ENCODE results near the gene KRTAP5-3. TPM values are rescaled to one million over a fixed set of nuclear protein-coding genes. Genes with fewer than 3 reads are reported as not detected.

KRTAP5-3 gene
- total RNA-seq, 1 experiment from 2014 or later, result not detected

- Mint-ChIP-seq H3K4me3 (no peak overlapping the region), H3K27me3 (ENCODE audit: low read depth) (peaks cover 42% of the 10 kb centered on the region), H3K9me3 (no peaks in the 10 kb centered on the region), H3K4me1 (peaks cover 20 to 47% of the 10 kb centered on the region in 2 experiments), H3K36me3 (ENCODE audit: insufficient read depth in 1 of 3, low read depth in 3 of 3) (no peaks in the 10 kb centered on the region), H3K27ac (no peak overlapping the region; a peak in 1 of 7 replicates)
- Histone ChIP-seq H2AK5ac (ENCODE audit: insufficient read length, low read length) (no peak overlapping the region), H3K14ac (ENCODE audit: insufficient read depth, low read length) (peak overlapping the region; percentile 25; the same call in 1 of the 2 replicates), H3K56ac (ENCODE audit: insufficient read length, low read depth, low read length) (no peak overlapping the region), H3K79me2 (ENCODE audit: insufficient read depth, low read length) (no peaks in the 10 kb centered on the region), H2BK15ac (ENCODE audit: low read depth, low read length) (no peak overlapping the region), H3K4me2 (ENCODE audit: insufficient read depth, insufficient read length, low read length) (no peak overlapping the region), H3K18ac (ENCODE audit: insufficient read length, low read depth, low read length) (no peak overlapping the region), H3K23me2 (ENCODE audit: insufficient read length, low read depth, low read length, poor library complexity, severe bottlenecking) (peaks cover 7% of the 10 kb centered on the region), H4K5ac (ENCODE audit: insufficient read length, low read depth, low read length) (no peak overlapping the region), H2BK20ac (ENCODE audit: low read depth, low read length, poor library complexity, severe bottlenecking) (no peak overlapping the region), H4K20me1 (ENCODE audit: control insufficient read depth, insufficient read depth, insufficient read length) (no peaks in the 10 kb centered on the region), H3K79me1 (ENCODE audit: insufficient read depth, low read depth, low read length, poor library complexity, severe bottlenecking) (no peaks in the 10 kb centered on the region), H3K4ac (ENCODE audit: low read depth, low read length) (no peak overlapping the region), H2AFZ (ENCODE audit: low read length) (no peak overlapping the region), H2BK12ac (ENCODE audit: insufficient read length, low read depth, low read length) (no peak overlapping the region), H4K8ac (replicated peaks; ENCODE audit: insufficient read length, low read depth, low read length) (no peak overlapping the region), H3T11ph (ENCODE audit: low read length) (no peak overlapping the region), H3K27me3 (ENCODE audit: insufficient read depth, low read length) (no peaks in the 10 kb centered on the region; the same call in 1 of the 2 replicates), H3K9ac (ENCODE audit: extremely low read depth, insufficient read length, low read length) (no peak overlapping the region), H2BK5ac (ENCODE audit: insufficient read length, low read length) (no peak overlapping the region), H3K4me1 (ENCODE audit: insufficient read depth, low read length) (no peaks in the 10 kb centered on the region; the same call in 1 of the 2 replicates), H3K9me3 (ENCODE audit: control insufficient read depth, low read depth, low read length) (no peaks in the 10 kb centered on the region), H2BK120ac (ENCODE audit: low read depth, low read length, poor library complexity, severe bottlenecking) (no peak overlapping the region), H3K27ac (ENCODE audit: insufficient read length, low read depth, low read length) (no peak overlapping the region), H3K23ac (ENCODE audit: insufficient read length, low read depth, low read length) (no peak overlapping the region), H4K91ac (ENCODE audit: insufficient read length, low read depth, low read length) (no peak overlapping the region)
- DNase-seq, result peak; percentile 24
- whole genome bisulfite sequencing (ENCODE audit: extremely low coverage, insufficient read length, low lambda C conversion rate), result no CpG with 5 or more reads among the region's 7 CpGs
- no peak for TF ChIP-seq CTCF (conservative IDR thresholded peaks at IDR 0.05)
Measured at GRCh38 chr11:1567721-1568100, 40.6 kb downstream of the KRTAP5-3 start.
